Skeletal muscle satellite cell (primary cell): ENCODE results near the gene RBBP8.
"Not testable (repeated sequence)": the region's sequence is repeated elsewhere in the genome, so short reads cannot be mapped to it uniquely, and the experiment has no call there.

Experiments
- H3K27me3 ChIP-seq: 2 replicates; pipeline ENCODE4 v1.7.0; 2013; ENCODE audit warnings: low read length; ENCODE audit not compliant: control insufficient read depth, insufficient read depth
- H3K36me3 ChIP-seq: 2 replicates; pipeline ENCODE4 v1.7.0; 2013; ENCODE audit warnings: mild to moderate bottlenecking, control low read depth, low read length; ENCODE audit not compliant: insufficient read depth
- H3K4me1 ChIP-seq: 2 replicates; pipeline ENCODE4 v1.7.0; 2013; ENCODE audit warnings: low read length; ENCODE audit not compliant: control insufficient read depth, insufficient read depth
- H3K4me2 ChIP-seq: 2 replicates; pipeline ENCODE4 v1.7.0; 2013; ENCODE audit warnings: mild to moderate bottlenecking, low read length
- H3K4me3 ChIP-seq: 2 replicates; pipeline ENCODE4 v1.7.0; 2013; ENCODE audit warnings: low read length
- H3K9ac ChIP-seq: 2 replicates; pipeline ENCODE4 v1.7.0; 2013; ENCODE audit warnings: mild to moderate bottlenecking, low read depth, low read length, moderate library complexity
- H3K9me3 ChIP-seq: replicated peaks from 2 replicates; pipeline ENCODE4 v1.7.0; 2013; ENCODE audit warnings: mild to moderate bottlenecking, control low read depth, low read length

RBBP8 gene

DNA sequence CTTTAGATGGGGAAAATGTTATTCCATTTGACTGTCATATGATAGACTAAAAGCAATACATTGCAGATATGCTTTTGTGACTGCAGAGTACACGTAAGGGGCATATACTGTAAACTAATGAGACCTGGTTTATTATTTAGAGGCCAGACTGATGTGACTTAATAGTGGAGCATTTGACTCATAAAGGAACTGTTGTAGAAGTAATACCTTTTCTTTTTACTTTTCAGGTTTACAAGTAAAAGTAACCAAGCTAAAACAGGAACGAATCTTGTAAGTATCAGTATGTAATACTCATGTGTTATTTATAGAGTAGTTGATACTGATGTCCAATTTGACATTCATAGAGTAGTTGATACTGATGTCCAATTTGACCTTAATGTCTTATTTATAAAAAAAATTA lies 13.1 kb downstream of the RBBP8 start:
- Histone ChIP-seq H3K4me2 (no peak overlapping the region), H3K9me3 (no peaks in the 10 kb centered on the region), H3K36me3 (peaks cover 11% of the 10 kb centered on the region), H3K9ac (no peak overlapping the region), H3K4me1 (no peaks in the 10 kb centered on the region), H3K4me3 (no peak overlapping the region), H3K27me3 (no peaks in the 10 kb centered on the region)

DNA sequence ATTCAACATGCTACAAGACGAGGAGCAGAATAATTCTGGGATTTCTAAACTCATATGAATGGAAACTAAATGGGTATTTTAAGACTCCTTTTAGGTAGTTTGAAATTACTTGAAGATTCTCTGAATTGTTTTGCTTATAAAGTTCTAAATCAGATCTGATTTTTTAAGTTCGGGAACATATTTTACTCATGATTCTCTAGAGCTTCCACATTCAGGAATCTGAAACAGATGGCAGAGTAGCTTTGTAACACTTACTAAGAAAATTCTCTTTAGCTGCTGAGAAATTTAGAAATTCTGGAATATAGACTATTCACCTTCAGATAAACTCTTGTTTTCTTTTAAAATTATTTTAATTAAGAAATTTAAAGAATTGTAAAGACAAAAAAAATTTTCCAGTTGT lies 13.7 kb downstream of the RBBP8 start:
- H3K4me2 ChIP-seq = no peak overlapping the region
- no peaks in the 10 kb centered on the region for H3K9me3 ChIP-seq
- no peak overlapping the region for H3K4me3 ChIP-seq
- H3K36me3 ChIP-seq = peaks cover 13% of the 10 kb centered on the region
- no peak overlapping the region for H3K9ac ChIP-seq
- H3K27me3 ChIP-seq = no peaks in the 10 kb centered on the region
- H3K4me1 ChIP-seq = no peaks in the 10 kb centered on the region

DNA sequence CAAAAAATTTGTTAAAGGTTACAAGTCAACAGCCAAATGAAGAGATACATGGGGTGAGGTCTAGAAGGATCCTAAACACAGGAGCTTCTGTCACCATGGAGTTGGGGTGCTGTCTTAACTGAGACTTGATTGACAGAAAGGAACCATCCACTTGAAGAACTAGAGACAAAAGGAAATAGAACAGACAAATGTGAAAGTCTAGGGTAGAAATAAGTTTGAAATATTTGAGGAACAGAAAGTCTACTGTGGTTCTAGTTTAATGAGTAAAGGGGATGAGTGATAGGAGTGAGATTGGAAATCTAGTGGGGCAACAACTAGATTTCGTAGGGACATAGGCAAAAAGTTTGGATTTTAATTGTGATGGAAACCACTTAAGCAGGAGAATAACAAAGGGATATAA lies 18.7 kb downstream of the RBBP8 start:
- Histone ChIP-seq H3K4me1 (no peaks in the 10 kb centered on the region), H3K9ac (no peak overlapping the region), H3K9me3 (no peaks in the 10 kb centered on the region), H3K4me3 (no peak overlapping the region), H3K36me3 (peaks cover 28% of the 10 kb centered on the region), H3K4me2 (no peak overlapping the region), H3K27me3 (no peaks in the 10 kb centered on the region)

DNA sequence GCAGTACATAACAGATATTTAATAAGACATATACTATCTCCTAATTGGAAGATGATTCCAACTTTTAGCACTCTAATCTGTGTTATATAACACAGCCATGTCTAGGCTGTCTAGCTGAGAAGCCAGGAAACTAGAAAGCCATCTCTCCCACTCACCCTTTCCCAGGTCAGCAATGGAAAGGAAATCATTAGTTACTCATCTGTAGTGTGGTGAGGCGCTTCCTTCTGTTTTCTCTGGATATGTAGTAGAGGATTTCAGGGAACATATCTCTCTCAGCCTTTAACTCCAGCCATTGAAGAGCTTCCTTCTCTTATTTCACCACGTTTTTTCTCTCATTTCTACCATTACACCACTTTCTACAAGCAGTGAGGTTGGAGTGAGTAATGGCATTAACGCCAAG lies 19.4 kb downstream of the RBBP8 start:
- no peaks in the 10 kb centered on the region for H3K27me3 ChIP-seq
- no peaks in the 10 kb centered on the region for H3K9me3 ChIP-seq
- peaks cover 28% of the 10 kb centered on the region for H3K36me3 ChIP-seq
- no peaks in the 10 kb centered on the region for H3K4me1 ChIP-seq
- H3K9ac ChIP-seq = no peak overlapping the region
- no peak overlapping the region for H3K4me3 ChIP-seq
- no peak overlapping the region for H3K4me2 ChIP-seq

DNA sequence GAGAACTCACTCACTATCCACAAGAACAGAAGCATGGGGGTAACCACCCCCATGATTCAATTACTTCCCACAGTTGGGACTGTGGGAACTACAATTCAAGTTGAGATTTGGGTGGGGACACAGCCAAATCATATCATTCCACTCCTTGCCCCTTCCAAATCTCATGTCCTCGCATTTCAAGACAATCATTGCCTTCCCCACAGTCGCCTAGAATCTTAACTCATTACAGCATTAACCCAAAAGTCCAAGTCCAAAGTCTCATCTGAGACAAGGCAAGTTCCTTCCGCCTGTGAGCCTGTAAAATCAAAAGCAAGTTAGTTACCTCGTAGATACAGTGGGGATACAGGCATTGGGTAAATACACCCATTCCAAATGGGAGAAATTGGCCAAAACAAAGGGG lies 20.9 kb downstream of the RBBP8 start:
- not testable (repeated sequence) for H3K9me3 ChIP-seq, H3K4me3 ChIP-seq, H3K27me3 ChIP-seq, H3K4me1 ChIP-seq, H3K4me2 ChIP-seq, H3K9ac ChIP-seq
- peaks cover 28% of the 10 kb centered on the region for H3K36me3 ChIP-seq

DNA sequence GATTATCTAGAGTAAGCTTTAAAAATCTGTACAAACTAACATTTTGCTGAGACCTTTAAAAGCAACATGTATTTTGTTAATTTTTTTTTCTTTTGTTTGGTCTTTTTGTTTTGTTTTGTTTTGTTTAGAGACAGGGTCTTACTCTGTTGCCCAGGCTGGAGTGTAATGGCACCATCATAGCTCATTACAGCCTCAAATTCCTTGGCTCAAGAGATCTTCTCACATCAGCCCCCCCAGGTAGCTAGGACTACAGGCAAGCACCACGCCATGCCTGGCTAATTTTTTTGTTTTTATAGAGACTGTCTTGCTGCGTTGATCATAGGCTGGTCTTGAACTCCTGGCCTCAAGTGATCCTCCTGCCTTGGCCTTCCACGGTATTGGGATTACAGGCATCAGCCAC lies 23.1 kb downstream of the RBBP8 start:
- peaks cover 17% of the 10 kb centered on the region for H3K36me3 ChIP-seq
- no peaks in the 10 kb centered on the region for H3K9me3 ChIP-seq
- no peaks in the 10 kb centered on the region for H3K27me3 ChIP-seq
- no peak overlapping the region for H3K4me2 ChIP-seq
- H3K4me3 ChIP-seq = no peak overlapping the region
- no peak overlapping the region for H3K9ac ChIP-seq
- H3K4me1 ChIP-seq = no peaks in the 10 kb centered on the region

DNA sequence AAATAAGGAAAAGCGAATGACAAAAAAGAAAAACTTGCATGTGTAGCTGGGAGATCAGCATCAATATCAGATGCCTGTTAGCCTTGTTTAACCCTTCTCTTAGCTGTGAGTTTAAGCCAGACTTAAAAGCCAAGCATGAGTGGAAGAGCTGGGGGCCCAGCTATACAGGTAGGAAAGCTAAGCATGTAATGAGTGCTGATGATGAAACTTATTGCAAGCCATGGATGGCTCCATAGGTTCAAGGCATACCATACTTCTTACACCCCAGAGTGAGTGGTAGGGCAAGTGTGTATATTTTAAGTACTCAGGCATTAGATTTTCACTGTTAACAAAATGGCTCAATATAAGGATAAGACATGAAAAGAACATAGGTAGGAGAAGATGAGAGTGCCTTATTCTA lies 28.0 kb downstream of the RBBP8 start:
- H3K4me3 ChIP-seq = no peak overlapping the region
- H3K4me1 ChIP-seq = no peaks in the 10 kb centered on the region
- H3K9me3 ChIP-seq = no peaks in the 10 kb centered on the region

DNA sequence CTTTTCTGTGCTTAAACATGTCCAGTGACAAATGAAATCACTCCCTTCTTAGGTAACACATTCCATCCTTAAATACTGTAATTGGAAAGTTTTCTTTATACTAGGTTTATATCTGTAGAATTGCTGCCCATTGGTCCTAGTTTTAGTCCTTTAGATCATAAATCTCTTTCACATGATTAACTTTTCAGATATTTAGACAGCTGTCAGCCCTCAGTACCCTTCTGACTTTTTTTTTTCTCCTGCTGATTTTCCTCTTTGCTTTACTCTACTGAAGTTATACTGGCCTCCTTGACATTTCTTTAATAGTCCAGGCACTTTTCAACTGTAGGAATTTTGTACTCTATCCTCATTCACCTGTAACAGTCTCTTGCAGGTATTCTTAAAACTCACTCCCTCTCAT lies 28.9 kb downstream of the RBBP8 start:
- no peaks in the 10 kb centered on the region for H3K9me3 ChIP-seq
- no peak overlapping the region for H3K9ac ChIP-seq
- no peaks in the 10 kb centered on the region for H3K27me3 ChIP-seq
- no peak overlapping the region for H3K4me3 ChIP-seq
- no peaks in the 10 kb centered on the region for H3K36me3 ChIP-seq
- no peak overlapping the region for H3K4me2 ChIP-seq
- H3K4me1 ChIP-seq = no peaks in the 10 kb centered on the region

More for the DNA sequence above, 28.0 kb downstream of the RBBP8 start:
- no peak overlapping the region for H3K4me2 ChIP-seq
- H3K27me3 ChIP-seq = no peaks in the 10 kb centered on the region
- no peak overlapping the region for H3K9ac ChIP-seq
- H3K36me3 ChIP-seq = no peaks in the 10 kb centered on the region

DNA sequence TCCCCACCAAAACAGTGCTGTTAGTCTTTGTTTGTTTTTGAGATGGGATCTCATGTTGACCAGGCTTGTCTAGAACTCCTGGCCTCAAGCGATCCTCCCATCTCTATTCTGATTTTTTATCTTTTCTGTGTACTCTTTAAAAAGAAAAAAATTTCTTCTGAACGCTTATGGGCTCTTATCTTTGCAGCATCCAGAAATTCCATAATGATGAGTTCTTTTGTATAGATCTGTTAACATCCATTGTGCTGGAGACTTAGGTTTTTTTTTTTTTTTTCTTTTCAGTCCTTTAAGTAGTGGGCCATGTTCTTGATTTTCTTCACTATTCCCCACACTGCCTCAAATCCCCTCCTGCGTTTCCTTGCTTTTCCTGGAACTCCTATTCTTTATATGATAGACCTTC lies 31.0 kb downstream of the RBBP8 start:
- no peak overlapping the region for H3K9ac ChIP-seq
- H3K4me3 ChIP-seq = no peak overlapping the region
- H3K4me2 ChIP-seq = no peak overlapping the region
- H3K36me3 ChIP-seq = no peaks in the 10 kb centered on the region
- H3K27me3 ChIP-seq = no peaks in the 10 kb centered on the region
- H3K9me3 ChIP-seq = no peaks in the 10 kb centered on the region
- H3K4me1 ChIP-seq = no peaks in the 10 kb centered on the region

DNA sequence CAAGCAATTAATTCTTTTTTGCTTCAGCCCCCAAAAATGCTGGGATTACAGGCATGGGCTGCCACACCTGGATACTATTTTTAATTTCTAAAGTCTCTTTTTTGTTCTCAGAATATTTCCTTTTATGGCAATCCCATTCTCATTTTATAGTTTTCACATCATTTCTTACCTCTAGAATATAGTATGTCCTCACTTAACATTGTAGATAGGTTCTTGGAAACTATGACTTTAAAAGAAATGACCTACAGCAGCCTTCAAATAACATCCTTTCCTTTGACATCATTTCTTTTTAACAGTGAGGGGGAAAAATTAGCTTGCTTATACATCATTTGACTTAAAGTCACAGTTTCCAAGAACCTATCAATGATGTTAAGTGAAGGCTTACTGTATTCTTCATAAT lies 31.6 kb downstream of the RBBP8 start:
- H3K4me1 ChIP-seq = no peaks in the 10 kb centered on the region
- H3K36me3 ChIP-seq = no peaks in the 10 kb centered on the region
- H3K27me3 ChIP-seq = no peaks in the 10 kb centered on the region
- H3K4me3 ChIP-seq = no peak overlapping the region
- H3K9me3 ChIP-seq = no peaks in the 10 kb centered on the region
- no peak overlapping the region for H3K9ac ChIP-seq
- H3K4me2 ChIP-seq = no peak overlapping the region

DNA sequence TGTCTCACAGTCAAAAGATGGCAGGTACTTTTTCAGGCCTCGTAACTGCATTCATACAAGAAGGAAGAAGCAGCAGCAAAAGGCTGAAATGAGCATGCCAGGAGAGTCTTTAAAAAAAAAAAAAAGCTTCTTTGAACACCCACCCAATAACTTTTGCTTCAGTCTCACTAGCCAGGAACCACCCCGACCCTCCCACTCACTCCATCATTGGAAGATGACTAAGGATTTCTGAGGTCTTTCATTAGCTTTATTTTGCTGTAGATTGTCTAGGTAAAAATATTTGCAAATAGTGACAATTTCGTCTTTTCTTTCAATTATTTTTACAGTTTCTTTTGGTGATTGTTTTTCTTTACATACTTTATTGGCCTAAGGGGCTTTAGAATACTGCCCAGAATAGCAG lies 37.9 kb downstream of the RBBP8 start:
- Histone ChIP-seq H3K36me3 (no peaks in the 10 kb centered on the region), H3K4me2 (no peak overlapping the region), H3K4me1 (peaks cover 5% of the 10 kb centered on the region), H3K4me3 (no peak overlapping the region), H3K9ac (no peak overlapping the region), H3K9me3 (no peaks in the 10 kb centered on the region), H3K27me3 (no peaks in the 10 kb centered on the region)

DNA sequence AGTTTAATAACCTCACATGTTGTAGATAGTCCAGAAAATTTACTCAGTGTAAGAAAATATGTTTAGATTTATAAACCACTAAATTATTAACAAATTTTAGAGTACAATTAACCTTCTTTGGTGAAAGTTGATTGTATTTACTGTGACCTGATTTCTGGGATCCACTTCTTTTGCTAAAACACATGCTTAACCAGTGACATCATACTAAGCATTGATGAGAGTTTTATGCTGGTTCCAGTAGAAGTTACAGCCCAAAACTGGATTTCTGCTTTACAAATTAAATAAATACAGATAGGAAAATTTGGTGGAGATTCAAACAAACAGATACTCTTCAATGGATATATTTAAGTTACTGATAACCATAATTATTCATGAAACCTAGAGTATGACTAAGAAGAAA lies 40.9 kb downstream of the RBBP8 start:
- peaks cover 15% of the 10 kb centered on the region for H3K4me1 ChIP-seq
- no peak overlapping the region for H3K4me3 ChIP-seq
- no peak overlapping the region for H3K9ac ChIP-seq
- H3K27me3 ChIP-seq = no peaks in the 10 kb centered on the region
- H3K9me3 ChIP-seq = no peaks in the 10 kb centered on the region
- H3K36me3 ChIP-seq = no peaks in the 10 kb centered on the region
- H3K4me2 ChIP-seq = no peak overlapping the region
